ENCODE data around the gene NAPG.
"Not testable (repeated sequence)": the region's sequence is repeated elsewhere in the genome, so short reads cannot be mapped to it uniquely, and the experiment has no call there.

Gene NAPG

DNA sequence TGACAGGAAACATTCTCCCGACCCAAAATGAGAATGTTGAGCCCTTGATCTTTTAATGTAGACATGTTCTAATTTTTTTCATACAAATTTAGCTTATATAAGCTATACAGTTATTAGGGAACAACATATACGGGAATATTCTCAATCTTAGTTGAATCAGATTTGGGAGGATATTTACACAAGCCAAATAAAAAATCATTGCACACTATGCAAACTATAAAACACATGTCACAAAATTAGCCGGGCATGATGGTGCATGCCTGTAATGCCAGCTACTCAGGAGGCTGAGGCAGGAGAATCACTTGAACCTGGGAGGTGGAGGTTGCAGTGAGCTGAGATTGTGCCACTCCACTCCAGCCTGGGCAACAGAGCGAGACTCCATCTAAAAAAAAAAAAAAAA lies 71.9 kb downstream of the NAPG start:
- DNase-seq; in situ Hi-C loops (cut with HindIII; ENCODE audit: low pct_ligation_motif_present, low sequenced_read_pairs); H3K36me3 ChIP-seq (replicated peaks): not testable (repeated sequence)

DNA sequence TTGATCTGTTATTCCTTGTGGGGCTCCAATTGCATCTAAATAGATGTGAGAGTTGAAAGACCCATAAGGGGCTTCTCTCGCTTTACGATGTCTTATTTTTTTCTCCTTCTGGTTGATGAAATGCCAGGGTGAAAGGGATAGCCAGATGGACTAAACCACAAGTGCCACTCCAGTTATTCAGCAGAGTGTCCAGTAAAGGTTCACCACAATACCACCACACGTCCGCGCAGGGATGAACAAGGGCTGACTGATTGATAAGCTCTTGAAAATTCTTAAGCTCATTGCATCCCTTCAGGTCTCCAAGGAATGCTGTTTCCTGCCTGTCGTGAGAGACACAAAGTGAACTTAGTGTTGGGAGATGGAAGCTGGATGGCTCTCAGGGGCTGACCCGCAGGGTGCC lies 74.9 kb downstream of the NAPG start:
- in situ Hi-C loops (cut with HindIII; ENCODE audit: low pct_ligation_motif_present, low sequenced_read_pairs): not testable (repeated sequence)

More for the DNA sequence above, 71.9 kb downstream of the NAPG start:
- H3K27ac ChIP-seq; H3K27me3 ChIP-seq (replicated peaks); H3K4me3 ChIP-seq (ENCODE audit: low read depth, low read length): not testable (repeated sequence)

More for the DNA sequence above, 74.9 kb downstream of the NAPG start:
- not testable (repeated sequence) for H3K36me3 ChIP-seq (replicated peaks); H3K27ac ChIP-seq; DNase-seq; H3K4me3 ChIP-seq (ENCODE audit: low read depth, low read length); H3K27me3 ChIP-seq (replicated peaks)
